ENCODE results near the gene EIF3D. TPM values are rescaled to one million over a fixed set of nuclear protein-coding genes. Genes with fewer than 3 reads are reported as not detected.

EIF3D gene
- total RNA-seq, 1 experiment from 2014 or later, result 224 TPM

DNA sequence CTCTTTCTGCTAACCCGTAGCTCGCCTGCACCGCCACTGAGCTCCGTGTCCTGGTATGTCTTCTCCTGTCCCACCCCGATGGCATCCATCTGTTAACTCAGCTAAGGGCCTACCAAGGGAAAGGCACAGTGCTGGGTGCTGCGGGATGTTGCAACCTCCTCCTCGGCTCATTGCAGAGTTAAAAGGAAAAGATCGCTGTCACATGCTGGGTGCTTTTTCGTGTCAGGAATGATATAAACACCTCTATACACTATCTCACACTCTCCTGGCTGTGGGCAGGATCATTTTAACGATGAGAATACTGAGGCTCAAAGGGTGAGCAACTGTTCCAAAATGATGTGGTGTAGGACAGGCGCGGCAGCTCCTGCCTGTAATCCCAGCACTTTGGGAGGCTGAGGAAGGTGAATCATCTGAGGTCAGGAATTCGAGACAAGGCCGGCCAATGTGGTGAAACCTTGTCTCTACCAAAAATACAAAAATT, 57.6 kb downstream of the EIF3D start:
- Mint-ChIP-seq H3K4me3 (ENCODE audit: low read depth, unreplicated experiment) (no peak overlapping the region), H3K36me3 (ENCODE audit: insufficient read depth, unreplicated experiment) (peaks cover 35% of the 10 kb centered on the region), H3K27ac (ENCODE audit: unreplicated experiment) (no peak overlapping the region), H3K4me1 (ENCODE audit: low read depth, unreplicated experiment) (peaks cover 21% of the 10 kb centered on the region), H3K27me3 (ENCODE audit: unreplicated experiment) (no peaks in the 10 kb centered on the region), H3K9me3 (ENCODE audit: low read depth, unreplicated experiment) (no peaks in the 10 kb centered on the region)
- TF ChIP-seq, protein P1, sequence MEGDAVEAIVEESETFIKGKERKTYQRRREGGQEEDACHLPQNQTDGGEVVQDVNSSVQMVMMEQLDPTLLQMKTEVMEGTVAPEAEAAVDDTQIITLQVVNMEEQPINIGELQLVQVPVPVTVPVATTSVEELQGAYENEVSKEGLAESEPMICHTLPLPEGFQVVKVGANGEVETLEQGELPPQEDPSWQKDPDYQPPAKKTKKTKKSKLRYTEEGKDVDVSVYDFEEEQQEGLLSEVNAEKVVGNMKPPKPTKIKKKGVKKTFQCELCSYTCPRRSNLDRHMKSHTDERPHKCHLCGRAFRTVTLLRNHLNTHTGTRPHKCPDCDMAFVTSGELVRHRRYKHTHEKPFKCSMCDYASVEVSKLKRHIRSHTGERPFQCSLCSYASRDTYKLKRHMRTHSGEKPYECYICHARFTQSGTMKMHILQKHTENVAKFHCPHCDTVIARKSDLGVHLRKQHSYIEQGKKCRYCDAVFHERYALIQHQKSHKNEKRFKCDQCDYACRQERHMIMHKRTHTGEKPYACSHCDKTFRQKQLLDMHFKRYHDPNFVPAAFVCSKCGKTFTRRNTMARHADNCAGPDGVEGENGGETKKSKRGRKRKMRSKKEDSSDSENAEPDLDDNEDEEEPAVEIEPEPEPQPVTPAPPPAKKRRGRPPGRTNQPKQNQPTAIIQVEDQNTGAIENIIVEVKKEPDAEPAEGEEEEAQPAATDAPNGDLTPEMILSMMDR (IDR thresholded peaks at IDR 0.05; ENCODE audit: unreplicated experiment), result no peak
- BruUV-seq (replicated peaks), result no TSS peak
- intact Hi-C loops (cut with micrococcal nuclease; ENCODE audit: unreplicated experiment), result no loop called here
- no peak for DNase-seq
- CTCF ChIA-PET, result interaction anchor here (1.2 to 2.2 kb wide), 5 partner anchors 10 to 170 kb away, joined by 3 to 31 read pairs (median 4); partner anchors contain the start of gene TXN2

DNA sequence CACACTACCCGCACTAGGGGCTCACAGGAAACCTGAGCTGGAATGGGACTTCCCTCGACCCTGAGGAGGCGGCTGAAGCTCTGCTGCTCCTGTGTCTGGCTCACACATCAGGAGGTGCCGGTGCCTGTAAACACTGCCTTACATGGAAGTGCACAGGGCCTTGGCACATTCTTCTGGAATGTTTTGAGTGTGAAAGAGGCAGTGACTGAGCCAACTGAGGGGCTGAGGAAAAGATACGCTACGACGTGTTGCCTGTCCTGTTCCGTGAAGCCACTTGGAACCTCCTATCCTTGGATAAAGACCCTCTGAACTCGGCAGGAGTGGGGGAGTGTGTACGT, 58.0 kb downstream of the EIF3D start:
- DNase-seq, result no peak
- Mint-ChIP-seq H3K4me3 (ENCODE audit: low read depth, unreplicated experiment) (no peak overlapping the region), H3K4me1 (ENCODE audit: low read depth, unreplicated experiment) (peaks cover 25% of the 10 kb centered on the region), H3K27me3 (ENCODE audit: unreplicated experiment) (no peaks in the 10 kb centered on the region), H3K36me3 (ENCODE audit: insufficient read depth, unreplicated experiment) (peaks cover 39% of the 10 kb centered on the region), H3K27ac (ENCODE audit: unreplicated experiment) (no peak overlapping the region), H3K9me3 (ENCODE audit: low read depth, unreplicated experiment) (no peaks in the 10 kb centered on the region)
- TF ChIP-seq, protein P1 (IDR thresholded peaks at IDR 0.05; ENCODE audit: unreplicated experiment), result no peak
- no TSS peak for BruUV-seq (replicated peaks)
- CTCF ChIA-PET, result interaction anchor here (0.8 to 2.2 kb wide), 6 partner anchors 11 to 170 kb away, joined by 3 to 31 read pairs (median 4); partner anchors contain the start of gene TXN2
- intact Hi-C loops (cut with micrococcal nuclease; ENCODE audit: unreplicated experiment), result loop anchor here (1.0 kb wide), 1 partner anchor 170 kb away; no protein-coding TSS in a partner anchor

DNA sequence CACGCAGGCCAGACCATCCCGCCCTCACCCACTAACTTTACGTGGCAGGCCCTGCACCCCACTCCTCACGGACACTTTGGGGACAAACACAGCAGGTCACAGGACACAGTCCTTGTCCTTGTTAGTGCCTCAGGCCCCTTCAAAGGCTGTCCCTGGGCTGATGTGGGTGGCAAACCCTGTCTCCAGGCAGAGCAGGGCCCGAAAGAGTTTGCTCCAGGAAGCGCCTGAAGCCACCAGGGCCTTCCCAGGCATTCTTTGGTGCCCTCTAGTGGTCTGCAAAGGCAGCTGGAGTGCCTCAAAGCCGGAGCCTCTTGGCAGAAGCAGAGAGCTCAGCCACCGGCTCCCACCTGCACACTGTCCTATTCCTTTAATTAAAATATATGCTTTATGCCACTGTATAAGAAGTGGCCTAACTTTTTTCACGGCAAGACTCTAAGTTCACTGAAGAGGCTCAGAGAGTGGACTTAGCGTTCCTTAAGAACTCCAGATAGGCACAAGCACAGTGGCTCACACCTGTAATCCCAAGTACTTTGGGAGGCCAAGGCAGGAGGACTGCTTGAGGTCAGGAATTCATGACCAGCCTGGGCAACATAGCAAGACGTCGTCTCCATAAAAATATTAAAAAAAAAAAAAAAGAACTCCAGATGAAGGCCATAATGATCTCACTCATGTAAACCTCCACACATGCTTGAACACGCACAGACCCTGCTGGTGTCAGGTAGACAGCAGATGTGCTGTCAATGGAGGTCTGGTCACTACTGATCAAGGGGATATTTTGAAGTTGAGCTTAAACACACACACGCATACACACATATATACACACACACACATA, 58.6 kb downstream of the EIF3D start:
- no TSS peak for BruUV-seq (replicated peaks)
- no peak overlapping the region for H3K4me3 Mint-ChIP-seq (ENCODE audit: low read depth, unreplicated experiment)
- TF ChIP-seq, protein P1 (IDR thresholded peaks at IDR 0.05; ENCODE audit: unreplicated experiment), result peak; percentile 91
- peak; percentile 85 for DNase-seq
- H3K27me3 Mint-ChIP-seq (ENCODE audit: unreplicated experiment), result no peaks in the 10 kb centered on the region
- peaks cover 44% of the 10 kb centered on the region for H3K36me3 Mint-ChIP-seq (ENCODE audit: insufficient read depth, unreplicated experiment)
- H3K4me1 Mint-ChIP-seq (ENCODE audit: low read depth, unreplicated experiment), result peaks cover 31% of the 10 kb centered on the region
- H3K9me3 Mint-ChIP-seq (ENCODE audit: low read depth, unreplicated experiment), result no peaks in the 10 kb centered on the region
- intact Hi-C loops (cut with micrococcal nuclease; ENCODE audit: unreplicated experiment), result loop anchor here (1.0 kb wide), 1 partner anchor 169 kb away; no protein-coding TSS in a partner anchor
- H3K27ac Mint-ChIP-seq (ENCODE audit: unreplicated experiment), result no peak overlapping the region
- CTCF ChIA-PET, result interaction anchor here (0.6 to 2.2 kb wide), 19 partner anchors 11 to 276 kb away, joined by 3 to 31 read pairs (median 4); partner anchors contain the start of genes MYH9 and TXN2

DNA sequence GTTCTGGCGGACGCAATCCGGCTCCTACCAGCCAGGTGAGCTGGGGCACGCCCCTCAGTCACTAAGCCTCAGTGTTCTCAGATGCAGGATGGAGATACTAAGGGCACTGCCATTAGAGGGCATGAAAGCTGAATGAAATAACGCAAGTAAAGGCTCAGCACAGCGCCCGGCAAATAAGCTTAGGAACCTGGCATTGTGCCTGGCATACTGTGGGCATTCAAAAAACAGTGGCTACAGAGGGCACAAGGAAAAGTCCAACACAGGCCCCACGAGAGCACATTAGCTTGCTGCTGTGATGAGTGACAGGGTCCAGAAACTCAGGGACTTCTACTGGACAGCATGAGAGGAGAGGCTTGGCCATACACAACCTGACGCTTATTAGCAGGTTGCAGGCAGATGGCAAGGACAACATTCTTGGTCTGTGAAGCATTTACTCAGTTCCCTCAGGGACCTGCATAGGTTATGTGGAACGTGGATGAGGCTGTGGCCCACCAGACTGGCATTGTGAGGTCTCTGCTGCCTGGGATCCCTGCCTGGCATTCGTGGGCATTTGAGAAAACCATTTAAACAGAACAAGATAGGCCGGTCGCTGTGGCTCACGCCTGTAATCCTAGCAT, 59.8 kb downstream of the EIF3D start:
- CTCF ChIA-PET, result interaction anchor here (0.8 to 2.2 kb wide), 3 partner anchors 141 to 168 kb away, joined by 3 to 31 read pairs (median 3); no protein-coding TSS in a partner anchor
- Mint-ChIP-seq H3K27me3 (ENCODE audit: unreplicated experiment) (no peaks in the 10 kb centered on the region), H3K4me1 (ENCODE audit: low read depth, unreplicated experiment) (peaks cover 38% of the 10 kb centered on the region)

More for the DNA sequence above, 59.8 kb downstream of the EIF3D start:
- Mint-ChIP-seq H3K36me3 (ENCODE audit: insufficient read depth, unreplicated experiment) (peaks cover 41% of the 10 kb centered on the region), H3K27ac (ENCODE audit: unreplicated experiment) (no peak overlapping the region), H3K4me3 (ENCODE audit: low read depth, unreplicated experiment) (no peak overlapping the region), H3K9me3 (ENCODE audit: low read depth, unreplicated experiment) (no peaks in the 10 kb centered on the region)
- TF ChIP-seq, protein P1 (IDR thresholded peaks at IDR 0.05; ENCODE audit: unreplicated experiment), result no peak
- no TSS peak for BruUV-seq (replicated peaks)
- intact Hi-C loops (cut with micrococcal nuclease; ENCODE audit: unreplicated experiment), result loop anchor here (5.0 kb wide), 1 partner anchor 82 kb away; the partner anchor contains the start of gene MYH9
- no peak for DNase-seq

Measured in Calu3 (cell line).